Measurements from ENCODE around the gene CARMIL1. TPM values are rescaled to one million over a fixed set of nuclear protein-coding genes. Genes with fewer than 3 reads are reported as not detected.

The CARMIL1 gene
- total RNA-seq, 1 experiment from 2014 or later, result 23.6 TPM

DNA sequence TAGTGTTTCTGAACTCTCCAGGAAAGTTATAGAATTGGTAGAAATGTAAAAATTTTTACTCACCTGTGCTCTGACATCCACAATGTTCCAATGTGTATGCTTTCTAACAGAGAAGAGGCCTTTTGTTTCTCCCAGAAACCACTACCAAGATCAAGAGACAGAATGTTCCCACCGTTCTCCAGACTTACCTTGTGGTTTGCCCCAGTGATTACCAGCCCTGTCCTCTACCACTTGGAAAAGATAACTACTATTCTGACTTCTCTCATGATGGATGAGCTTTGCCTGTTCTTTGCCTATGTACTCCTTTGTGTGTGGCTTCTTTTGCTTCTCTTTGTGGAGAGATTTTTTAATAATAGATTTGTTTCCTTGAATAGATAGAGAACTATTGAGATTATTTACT is 199.8 kb downstream of the CARMIL1 start:
- no peak overlapping the region for H3K27ac ChIP-seq (ENCODE audit: insufficient read length, low read depth, low read length)
- Mint-ChIP-seq H3K9me3 (no peaks in the 10 kb centered on the region), H3K4me1 (peaks cover 0 to 3% of the 10 kb centered on the region in 2 experiments; a peak in 1 of 4 replicates), H3K27me3 (ENCODE audit: low read depth) (no peaks in the 10 kb centered on the region), H3K4me3 (no peak overlapping the region), H3K36me3 (ENCODE audit: insufficient read depth in 1 of 3, low read depth in 3 of 3) (peaks cover 0 to 18% (median 18%) of the 10 kb centered on the region in 3 experiments; a peak in 5 of 7 replicates), H3K27ac (peak overlapping the region in 2 of 3 experiments; percentile 65 to 78; a peak in 3 of 7 replicates)
- WGBS (ENCODE audit: extremely low coverage, insufficient read length, low lambda C conversion rate), result no CpG with 5 or more reads among the region's 1 CpG
- no peak overlapping the region for H2AK5ac ChIP-seq (ENCODE audit: insufficient read length, low read length)
- H3K23me2 ChIP-seq (ENCODE audit: insufficient read length, low read depth, low read length, poor library complexity, severe bottlenecking), result no peaks in the 10 kb centered on the region
- no peaks in the 10 kb centered on the region for H3K79me2 ChIP-seq (ENCODE audit: insufficient read depth, low read length)
- no peaks in the 10 kb centered on the region for H3K4me1 ChIP-seq (ENCODE audit: insufficient read depth, low read length)
- H2AFZ ChIP-seq (ENCODE audit: low read length), result no peak overlapping the region
- H2BK5ac ChIP-seq (ENCODE audit: insufficient read length, low read length), result no peak overlapping the region
- H3K18ac ChIP-seq (ENCODE audit: insufficient read length, low read depth, low read length), result no peak overlapping the region
- H3K27me3 ChIP-seq (ENCODE audit: insufficient read depth, low read length), result no peaks in the 10 kb centered on the region
- no peak overlapping the region for H2BK15ac ChIP-seq (ENCODE audit: low read depth, low read length)
- H4K5ac ChIP-seq (ENCODE audit: insufficient read length, low read depth, low read length), result no peak overlapping the region
- H4K8ac ChIP-seq (replicated peaks; ENCODE audit: insufficient read length, low read depth, low read length), result no peak overlapping the region
- no peak overlapping the region for H2BK20ac ChIP-seq (ENCODE audit: low read depth, low read length, poor library complexity, severe bottlenecking)
- H3K4ac ChIP-seq (ENCODE audit: low read depth, low read length), result no peak overlapping the region
- H3K14ac ChIP-seq (ENCODE audit: insufficient read depth, low read length), result no peak overlapping the region
- no peaks in the 10 kb centered on the region for H3K9me3 ChIP-seq (ENCODE audit: control insufficient read depth, low read depth, low read length)
- no peak overlapping the region for H2BK120ac ChIP-seq (ENCODE audit: low read depth, low read length, poor library complexity, severe bottlenecking)
- H2BK12ac ChIP-seq (ENCODE audit: insufficient read length, low read depth, low read length), result no peak overlapping the region
- H4K91ac ChIP-seq (ENCODE audit: insufficient read length, low read depth, low read length), result no peak overlapping the region
- H4K20me1 ChIP-seq (ENCODE audit: control insufficient read depth, insufficient read depth, insufficient read length), result no peaks in the 10 kb centered on the region
- no peak overlapping the region for H3K23ac ChIP-seq (ENCODE audit: insufficient read length, low read depth, low read length)
- H3T11ph ChIP-seq (ENCODE audit: low read length), result no peak overlapping the region
- TF ChIP-seq, protein P1, sequence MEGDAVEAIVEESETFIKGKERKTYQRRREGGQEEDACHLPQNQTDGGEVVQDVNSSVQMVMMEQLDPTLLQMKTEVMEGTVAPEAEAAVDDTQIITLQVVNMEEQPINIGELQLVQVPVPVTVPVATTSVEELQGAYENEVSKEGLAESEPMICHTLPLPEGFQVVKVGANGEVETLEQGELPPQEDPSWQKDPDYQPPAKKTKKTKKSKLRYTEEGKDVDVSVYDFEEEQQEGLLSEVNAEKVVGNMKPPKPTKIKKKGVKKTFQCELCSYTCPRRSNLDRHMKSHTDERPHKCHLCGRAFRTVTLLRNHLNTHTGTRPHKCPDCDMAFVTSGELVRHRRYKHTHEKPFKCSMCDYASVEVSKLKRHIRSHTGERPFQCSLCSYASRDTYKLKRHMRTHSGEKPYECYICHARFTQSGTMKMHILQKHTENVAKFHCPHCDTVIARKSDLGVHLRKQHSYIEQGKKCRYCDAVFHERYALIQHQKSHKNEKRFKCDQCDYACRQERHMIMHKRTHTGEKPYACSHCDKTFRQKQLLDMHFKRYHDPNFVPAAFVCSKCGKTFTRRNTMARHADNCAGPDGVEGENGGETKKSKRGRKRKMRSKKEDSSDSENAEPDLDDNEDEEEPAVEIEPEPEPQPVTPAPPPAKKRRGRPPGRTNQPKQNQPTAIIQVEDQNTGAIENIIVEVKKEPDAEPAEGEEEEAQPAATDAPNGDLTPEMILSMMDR (conservative IDR thresholded peaks at IDR 0.05), result no peak
- no peak for DNase-seq
- H3K56ac ChIP-seq (ENCODE audit: insufficient read length, low read depth, low read length), result no peak overlapping the region
- H3K79me1 ChIP-seq (ENCODE audit: insufficient read depth, low read depth, low read length, poor library complexity, severe bottlenecking), result no peaks in the 10 kb centered on the region
- no peak overlapping the region for H3K9ac ChIP-seq (ENCODE audit: extremely low read depth, insufficient read length, low read length)
- no peak overlapping the region for H3K4me2 ChIP-seq (ENCODE audit: insufficient read depth, insufficient read length, low read length)

Data from H9 (cell line).